ENCODE data around the gene S100A6. TPM values are rescaled to one million over a fixed set of nuclear protein-coding genes. Genes with fewer than 3 reads are reported as not detected.
A peak's percentile ranks its signal among the peaks of the same experiment; 100 is the strongest.

Gene S100A6
- total and polyA plus RNA-seq, 2 donors (not counting 1 experiment from before 2014, with no cell fraction given), result 110 to 213 TPM

GRCh38 chr1:153494976-153495535, 40.7 kb downstream of the S100A6 start:
- no peak overlapping the region for H3K27ac ChIP-seq (ENCODE audit: low read length in 2 of 2)
- ChIA-PET POLR2A (interaction anchor here (0.6 kb wide), 2 partner anchors 41 to 496 kb away, joined by 3 read pairs; partner anchors contain the start of gene S100A6), CTCF (interaction anchor here (0.7 to 3.8 kb wide), 22 partner anchors 10 to 180 kb away, joined by 3 to 59 read pairs (median 3); partner anchors contain the start of genes PGLYRP4 and S100A9)
- H3K27ac Mint-ChIP-seq, result peak overlapping the region; percentile 5
- no peak overlapping the region for H3K4me3 ChIP-seq (ENCODE audit: control extremely low read depth in 1 of 5, extremely low read depth in 1 of 5, insufficient read depth in 1 of 5, low read depth in 2 of 5, low read length in 4 of 5)
- no peaks in the 10 kb centered on the region for H3K79me2 ChIP-seq (ENCODE audit: control insufficient read depth, insufficient read depth, low read length)
- H3K9me3 Mint-ChIP-seq (ENCODE audit: insufficient read depth), result no peaks in the 10 kb centered on the region
- ATAC-seq (ENCODE audit: low read depth) (peak; percentile 83), DNase-seq (peak; percentile 80)
- H3K36me3 ChIP-seq (replicated peaks in 1 of 2; ENCODE audit: control extremely low read depth in 1 of 2, control insufficient read depth in 1 of 2, extremely low read depth in 1 of 2, insufficient read depth in 2 of 2, low read length in 1 of 2), result no peaks in the 10 kb centered on the region
- H3K4me3 Mint-ChIP-seq, result peak overlapping the region; percentile 41
- peaks cover 10% of the 10 kb centered on the region for H3K4me1 Mint-ChIP-seq
- peaks cover 8% of the 10 kb centered on the region in 2 donors for H3K4me1 ChIP-seq (ENCODE audit: control insufficient read depth in 2 of 2, insufficient read depth in 2 of 2, low read length in 2 of 2)
- TF ChIP-seq CTCF (IDR thresholded peaks at IDR 0.05) (peak; percentile 88), EZH2 (IDR thresholded peaks at IDR 0.05; ENCODE audit: borderline replicate concordance, insufficient read depth, low read depth, low read length, poor library complexity, severe bottlenecking) (no peak)
- H3K27me3 ChIP-seq (replicated peaks in 1 of 4; ENCODE audit: control extremely low read depth in 1 of 4, control insufficient read depth in 3 of 4, insufficient read depth in 4 of 4, low read length in 3 of 4), result peaks cover 0 to 17% (median 6%) of the 10 kb centered on the region in 4 experiments
- H3K4me2 ChIP-seq (replicated peaks; ENCODE audit: low read depth, low read length, poor library complexity, severe bottlenecking), result peak overlapping the region; percentile 32
- no peak overlapping the region for H2AFZ ChIP-seq (ENCODE audit: insufficient read depth, low read depth, low read length, poor library complexity, severe bottlenecking)
- H3K9me3 ChIP-seq (ENCODE audit: control extremely low read depth in 1 of 3, control insufficient read depth in 2 of 3, insufficient read depth in 1 of 3, low read length in 2 of 3), result no peaks in the 10 kb centered on the region
- peaks cover 40% of the 10 kb centered on the region for H3K27me3 Mint-ChIP-seq
- H4K20me1 ChIP-seq (ENCODE audit: control insufficient read depth, insufficient read depth, low read length, poor library complexity, severe bottlenecking), result no peaks in the 10 kb centered on the region
- no peak overlapping the region for H3K9ac ChIP-seq (ENCODE audit: low read length)
- intact Hi-C loops (cut with micrococcal nuclease), result loop anchor here (1.0 kb wide), 2 partner anchors 30 to 143 kb away; no protein-coding TSS in a partner anchor
- 18% methylated on average over 5 of the region's 6 CpGs for WGBS (ENCODE audit: insufficient coverage)

GRCh38 chr1:153493343-153493960, 42.3 kb downstream of the S100A6 start:
- peaks cover 10% of the 10 kb centered on the region for H3K4me1 Mint-ChIP-seq
- TF ChIP-seq EZH2 (IDR thresholded peaks at IDR 0.05; ENCODE audit: borderline replicate concordance, insufficient read depth, low read depth, low read length, poor library complexity, severe bottlenecking) (no peak), CTCF (IDR thresholded peaks at IDR 0.05) (no peak)
- Histone ChIP-seq H3K4me1 (ENCODE audit: control insufficient read depth in 2 of 2, insufficient read depth in 2 of 2, low read length in 2 of 2) (peaks cover 8% of the 10 kb centered on the region in 2 donors), H3K4me2 (replicated peaks; ENCODE audit: low read depth, low read length, poor library complexity, severe bottlenecking) (no peak overlapping the region), H3K79me2 (ENCODE audit: control insufficient read depth, insufficient read depth, low read length) (no peaks in the 10 kb centered on the region), H3K27me3 (replicated peaks in 1 of 4; ENCODE audit: control extremely low read depth in 1 of 4, control insufficient read depth in 3 of 4, insufficient read depth in 4 of 4, low read length in 3 of 4) (peaks cover 0 to 11% (median 2%) of the 10 kb centered on the region in 4 experiments), H3K9ac (ENCODE audit: low read length) (no peak overlapping the region), H3K27ac (ENCODE audit: low read length in 2 of 2) (no peak overlapping the region), H2AFZ (ENCODE audit: insufficient read depth, low read depth, low read length, poor library complexity, severe bottlenecking) (no peak overlapping the region), H4K20me1 (ENCODE audit: control insufficient read depth, insufficient read depth, low read length, poor library complexity, severe bottlenecking) (no peaks in the 10 kb centered on the region), H3K9me3 (ENCODE audit: control extremely low read depth in 1 of 3, control insufficient read depth in 2 of 3, insufficient read depth in 1 of 3, low read length in 2 of 3) (no peaks in the 10 kb centered on the region), H3K36me3 (replicated peaks in 1 of 2; ENCODE audit: control extremely low read depth in 1 of 2, control insufficient read depth in 1 of 2, extremely low read depth in 1 of 2, insufficient read depth in 2 of 2, low read length in 1 of 2) (no peaks in the 10 kb centered on the region), H3K4me3 (ENCODE audit: control extremely low read depth in 1 of 5, extremely low read depth in 1 of 5, insufficient read depth in 1 of 5, low read depth in 2 of 5, low read length in 4 of 5) (no peak overlapping the region)
- H3K9me3 Mint-ChIP-seq (ENCODE audit: insufficient read depth), result no peaks in the 10 kb centered on the region
- peaks cover 39% of the 10 kb centered on the region for H3K27me3 Mint-ChIP-seq
- CTCF ChIA-PET, result interaction anchor here (1.2 to 3.8 kb wide), 5 partner anchors 9 to 141 kb away, joined by 3 to 59 read pairs (median 24); no protein-coding TSS in a partner anchor
- no peak overlapping the region for H3K4me3 Mint-ChIP-seq
- intact Hi-C loops (cut with micrococcal nuclease), result no loop called here
- ATAC-seq (ENCODE audit: low read depth) (no peak), DNase-seq (no peak)
- H3K27ac Mint-ChIP-seq, result no peak overlapping the region
- 86% methylated on average over 6 of the region's 6 CpGs for WGBS (ENCODE audit: insufficient coverage)
- POLR2A ChIA-PET, result no interaction called here
